A673 (cell line): ENCODE results near the gene OR56A4. TPM values are rescaled to one million over a fixed set of nuclear protein-coding genes. Genes with fewer than 3 reads are reported as not detected.

Experiments used
- BruUV-seq: library from RNA; stranded (reverse); fragments of 400-500 nt; replicated peaks from 2 replicates; lab custom pipeline; 2021; lab: Mats Ljungman, UMichigan
- CTCF ChIA-PET: fragments of 300-600 bp; sonication (Branson Sonifier 250); formaldehyde crosslinking; loops from one replicate; lab custom pipeline; 2022; ENCODE audit warnings: antibody characterized with exemption; lab: Charles Lee
- POLR2A ChIA-PET: fragments of 300-600 bp; sonication (Branson Sonifier 250); formaldehyde crosslinking; loops from one replicate; lab custom pipeline; 2022; ENCODE audit warnings: antibody characterized with exemption; ENCODE audit not compliant: low non-redundant PET; lab: Charles Lee
- DNase-seq: peaks from one replicate; pipeline ENCODE4 v3.0.0-alpha.2; 2015; ENCODE audit warnings: low spot score
- H3K27ac ChIP-seq: fragments of 200-600 bp; sonication (generic); 2 replicates; pipeline ENCODE4 v1.5.1; 2016; ENCODE audit warnings: mixed run types, low read depth, mild to moderate bottlenecking, mixed read lengths, antibody characterized with exemption, low read length; ENCODE audit not compliant: poor library complexity, severe bottlenecking
- H3K27me3 ChIP-seq: fragments of 200-600 bp; sonication (generic); replicated peaks from 2 replicates; pipeline ENCODE4 v1.6.1; 2017; ENCODE audit warnings: mixed run types, low read depth, mild to moderate bottlenecking, mixed read lengths, antibody characterized with exemption, low read length; ENCODE audit not compliant: insufficient read depth, poor library complexity
- H3K36me3 ChIP-seq: fragments of 200-600 bp; sonication (generic); 2 replicates; pipeline ENCODE4 v1.6.1; 2016; ENCODE audit warnings: mixed run types, mild to moderate bottlenecking, mixed read lengths, antibody characterized with exemption, low read length; ENCODE audit not compliant: insufficient read depth, poor library complexity, severe bottlenecking
- H3K4me1 ChIP-seq: fragments of 200-600 bp; sonication (generic); 2 replicates; pipeline ENCODE4 v1.6.1; 2017; ENCODE audit warnings: mixed run types, mild to moderate bottlenecking, mixed read lengths, antibody characterized with exemption, low read length; ENCODE audit not compliant: insufficient read depth, poor library complexity, severe bottlenecking
- H3K4me3 ChIP-seq: fragments of 200-600 bp; sonication (generic); 2 replicates; pipeline ENCODE4 v1.5.1; 2016; ENCODE audit warnings: low read depth, mixed run types, mild to moderate bottlenecking, mixed read lengths, low read length; ENCODE audit not compliant: poor library complexity, severe bottlenecking
- H3K9me3 ChIP-seq: fragments of 200-600 bp; sonication (generic); 2 replicates; pipeline ENCODE4 v1.6.1; 2016; ENCODE audit warnings: mixed run types, low read depth, mild to moderate bottlenecking, mixed read lengths, antibody characterized with exemption, low read length; ENCODE audit not compliant: poor library complexity, severe bottlenecking
- CTCF ChIP-seq: fragments of 300-800, 200-600 bp; sonication (generic); conservative IDR thresholded peaks from 2 replicates; pipeline ENCODE4 v1.5.1; 2017; ENCODE audit warnings: low read depth, mild to moderate bottlenecking, antibody characterized with exemption, low read length, moderate library complexity, mixed read lengths
- EZH2 ChIP-seq: fragments of 200-600 bp; sonication (generic); IDR thresholded peaks from 2 replicates; pipeline ENCODE4 v1.6.1; 2017; ENCODE audit warnings: borderline replicate concordance, low read depth, mild to moderate bottlenecking, mixed read lengths, antibody characterized with exemption, low read length; ENCODE audit not compliant: poor library complexity, severe bottlenecking
- intact Hi-C: fragments of 100-400 bp; cut with micrococcal nuclease; formaldehyde crosslinking; loops from one replicate; pipeline ENCODE4 v1.10.0; 2022; ENCODE audit not compliant: unreplicated experiment
- total RNA-seq: library from RNA; stranded (reverse); gene quantifications from 2 replicates; pipeline ENCODE4 v1.2.3, GENCODE V29; 2021

Gene OR56A4
- total RNA-seq, 1 experiment from 2014 or later: not detected

- no peaks in the 10 kb centered on the region for H3K9me3 ChIP-seq
- peaks cover 4% of the 10 kb centered on the region for H3K27me3 ChIP-seq
- no peaks in the 10 kb centered on the region for H3K36me3 ChIP-seq
- DNase-seq: no peak
- no peak overlapping the region for H3K27ac ChIP-seq
- BruUV-seq: no TSS peak
- TF ChIP-seq CTCF: no peak
- no peak for TF ChIP-seq EZH2
- ChIA-PET CTCF (no interaction called here), POLR2A (no interaction called here)
- no peaks in the 10 kb centered on the region for H3K4me1 ChIP-seq
- intact Hi-C loops: no loop called here
- H3K4me3 ChIP-seq: no peak overlapping the region
Measured at GRCh38 chr11:5973530-5973929, 33.2 kb downstream of the OR56A4 start.

- Histone ChIP-seq H3K27ac (no peak within 1 kb of the TSS), H3K36me3 (no peaks in the 10 kb centered on the region), H3K4me1 (no peaks in the 10 kb centered on the region), H3K4me3 (no peak within 1 kb of the TSS), H3K27me3 (peaks cover 4% of the 10 kb centered on the region), H3K9me3 (no peaks in the 10 kb centered on the region)
- ChIA-PET CTCF (no interaction called here), POLR2A (no interaction called here)
- intact Hi-C loops: no loop called here
- no peak for TF ChIP-seq CTCF
- no TSS peak for BruUV-seq
- DNase-seq: no peak
Measured at GRCh38 chr11:5968394-5968793, 38.4 kb downstream of the OR56A4 start, which contains the start of gene OR56A5. Gene OR56A5 (minus strand): TSS chr11:5968494. CDS start chr11:5968494, 0 bp downstream.

- no TSS peak for BruUV-seq
- Histone ChIP-seq H3K9me3 (no peaks in the 10 kb centered on the region), H3K4me3 (no peak overlapping the region), H3K27me3 (peaks cover 4% of the 10 kb centered on the region), H3K4me1 (no peaks in the 10 kb centered on the region), H3K36me3 (no peaks in the 10 kb centered on the region), H3K27ac (no peak overlapping the region)
- POLR2A ChIA-PET: no interaction called here
- CTCF ChIA-PET: no interaction called here
- intact Hi-C loops: no loop called here
- no peak for TF ChIP-seq EZH2
- TF ChIP-seq CTCF: no peak
- no peak for DNase-seq
Measured at GRCh38 chr11:5967708-5968107, 39.0 kb downstream of the OR56A4 start.
